COR-L47 (cell line): ENCODE data around the gene RIT1.

Source experiments
- DNase-seq: peaks from one replicate; lab custom pipeline; 2025; lab: John Stamatoyannopoulos, UW

The RIT1 gene, protein sequence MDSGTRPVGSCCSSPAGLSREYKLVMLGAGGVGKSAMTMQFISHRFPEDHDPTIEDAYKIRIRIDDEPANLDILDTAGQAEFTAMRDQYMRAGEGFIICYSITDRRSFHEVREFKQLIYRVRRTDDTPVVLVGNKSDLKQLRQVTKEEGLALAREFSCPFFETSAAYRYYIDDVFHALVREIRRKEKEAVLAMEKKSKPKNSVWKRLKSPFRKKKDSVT

DNA sequence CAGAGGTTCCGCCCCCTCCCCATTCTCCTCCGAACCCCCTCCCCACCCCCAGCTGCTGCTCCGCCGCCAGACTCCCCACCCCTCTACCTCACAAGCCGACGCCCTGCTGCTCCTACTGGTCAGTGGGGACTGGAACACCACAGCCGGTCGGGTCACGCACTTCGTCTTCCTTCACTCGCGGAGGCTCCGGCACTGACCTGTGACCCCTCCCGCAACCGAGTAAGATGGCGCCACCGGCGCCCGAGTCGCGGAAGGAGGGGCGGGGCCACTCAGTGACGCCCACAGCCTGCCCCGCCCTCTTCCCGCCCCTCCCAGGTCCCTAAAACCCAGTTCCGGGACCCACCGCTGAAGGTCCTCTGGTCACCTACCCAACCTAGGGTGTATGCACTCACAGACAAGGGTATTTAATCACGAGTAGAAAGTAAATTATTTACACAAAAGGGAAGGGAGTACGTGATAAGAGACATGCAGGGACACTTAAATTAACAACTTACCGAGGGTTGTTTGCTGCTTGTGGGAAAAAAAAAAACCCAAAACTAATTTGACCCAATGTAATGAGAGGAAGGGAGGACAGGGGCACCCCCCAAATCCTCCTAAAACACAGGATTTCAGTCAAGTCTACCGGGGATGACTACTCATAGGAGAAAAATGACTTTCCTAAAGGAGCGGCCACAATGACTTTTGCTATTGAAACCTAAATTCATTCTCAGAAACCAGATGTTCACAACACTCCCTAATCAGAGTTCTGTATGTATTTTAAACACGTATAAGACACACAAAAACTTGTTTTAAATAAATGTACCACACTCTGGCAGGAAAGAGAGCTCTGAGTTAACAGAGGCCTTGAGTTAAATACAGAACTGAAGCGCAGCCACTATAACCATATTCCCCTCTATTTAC, at the start of gene RIT1:
TSS of gene RIT1 (minus strand) at position 194 of the 900 bp plus-strand sequence. CDS start 588 bp downstream, outside the sequence.
- DNase-seq: peak; percentile 69

DNA sequence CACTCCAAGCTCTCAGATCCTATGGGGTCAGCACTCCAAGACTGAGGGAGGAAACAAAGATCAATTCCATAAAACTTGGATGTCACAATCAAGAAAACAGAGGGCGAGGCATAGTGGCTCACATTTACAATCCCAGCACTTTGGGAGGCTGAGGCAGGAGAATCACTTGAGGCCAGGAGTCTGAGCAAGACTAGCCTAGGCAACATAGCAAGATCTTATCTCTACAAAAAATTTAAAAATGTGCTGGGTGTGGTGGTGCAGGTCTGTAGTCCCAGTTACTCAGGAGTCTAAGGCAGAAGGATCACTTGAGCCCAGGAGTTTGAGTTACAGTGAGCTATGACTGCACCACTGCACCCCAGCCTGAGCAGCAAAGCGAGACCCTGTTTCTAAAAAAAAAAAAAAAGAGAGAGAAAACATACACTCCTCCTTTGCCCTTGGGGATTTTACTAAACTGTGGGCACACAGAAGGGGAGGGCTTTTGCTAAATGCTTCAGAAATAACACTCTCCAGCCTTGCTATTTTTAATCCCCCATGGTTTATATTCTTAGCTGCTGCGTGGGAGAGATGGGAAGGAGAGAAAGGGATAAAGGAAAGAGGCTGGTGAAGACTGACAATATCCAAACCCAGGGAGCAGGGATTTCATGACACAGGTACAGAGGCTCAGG, 49.1 kb upstream of the RIT1 start:
- DNase-seq: no peak

DNA sequence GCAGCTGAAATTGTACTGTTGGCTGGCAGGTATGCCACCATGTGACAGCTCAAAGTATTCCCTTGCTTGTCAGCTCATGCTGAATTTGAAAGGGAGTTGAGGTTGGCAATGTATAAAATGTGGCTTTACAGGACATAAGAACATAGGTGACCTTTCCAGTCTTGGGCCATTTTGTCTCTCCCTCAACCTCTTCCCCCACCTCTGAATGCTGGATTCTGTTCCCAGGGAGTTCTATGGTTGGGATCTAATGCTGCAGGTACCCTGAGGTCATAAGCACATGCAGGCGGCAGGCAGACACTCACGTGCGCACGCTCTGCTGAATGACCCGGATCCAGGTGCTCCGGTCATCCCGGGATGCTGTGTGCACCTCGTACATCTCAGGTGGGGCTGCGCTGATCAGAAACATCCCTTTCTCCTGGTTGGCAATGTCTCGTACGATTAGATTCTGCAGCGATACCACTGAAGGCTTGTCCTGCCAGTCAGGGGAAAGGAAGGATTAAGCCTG, 46.3 kb upstream of the RIT1 start:
- no peak for DNase-seq

DNA sequence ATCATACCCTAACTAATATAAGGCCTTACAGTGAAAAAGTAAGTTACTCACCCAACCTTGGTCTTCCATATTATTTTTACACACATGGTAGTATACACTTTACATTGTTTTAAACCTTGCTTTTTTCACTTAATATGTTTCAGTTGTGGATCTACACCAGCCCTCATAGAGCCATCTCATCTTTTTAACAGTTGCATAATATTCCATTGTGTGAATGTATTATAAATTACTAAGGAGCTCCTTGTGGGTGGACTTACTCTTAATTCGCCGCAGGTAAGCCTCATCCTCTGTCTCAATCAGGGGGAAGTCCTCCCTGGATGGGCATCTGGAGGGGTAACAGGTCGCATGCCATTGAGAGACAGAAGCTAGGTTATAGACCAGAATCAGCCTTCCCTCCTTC, 43.5 kb upstream of the RIT1 start:
- no peak for DNase-seq

DNA sequence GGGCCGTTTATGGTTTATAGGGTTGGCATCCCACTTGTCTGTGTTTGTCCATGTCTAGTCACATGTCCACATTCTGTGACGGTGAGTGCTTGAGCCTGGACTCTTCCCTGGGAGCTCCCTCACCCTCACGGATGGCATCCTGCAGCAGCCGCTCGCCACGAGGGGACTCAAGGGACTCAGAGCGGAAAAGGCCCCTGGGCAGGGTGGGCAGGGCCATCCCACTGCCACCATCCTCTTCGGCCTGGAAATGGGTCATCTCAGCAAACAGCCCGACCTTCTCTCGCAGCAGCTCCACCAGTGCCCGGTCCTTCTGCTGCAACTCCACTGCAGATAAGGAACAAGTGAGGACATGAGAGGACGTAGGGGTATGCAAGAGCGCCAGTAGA, 41.3 kb upstream of the RIT1 start:
- DNase-seq: no peak

DNA sequence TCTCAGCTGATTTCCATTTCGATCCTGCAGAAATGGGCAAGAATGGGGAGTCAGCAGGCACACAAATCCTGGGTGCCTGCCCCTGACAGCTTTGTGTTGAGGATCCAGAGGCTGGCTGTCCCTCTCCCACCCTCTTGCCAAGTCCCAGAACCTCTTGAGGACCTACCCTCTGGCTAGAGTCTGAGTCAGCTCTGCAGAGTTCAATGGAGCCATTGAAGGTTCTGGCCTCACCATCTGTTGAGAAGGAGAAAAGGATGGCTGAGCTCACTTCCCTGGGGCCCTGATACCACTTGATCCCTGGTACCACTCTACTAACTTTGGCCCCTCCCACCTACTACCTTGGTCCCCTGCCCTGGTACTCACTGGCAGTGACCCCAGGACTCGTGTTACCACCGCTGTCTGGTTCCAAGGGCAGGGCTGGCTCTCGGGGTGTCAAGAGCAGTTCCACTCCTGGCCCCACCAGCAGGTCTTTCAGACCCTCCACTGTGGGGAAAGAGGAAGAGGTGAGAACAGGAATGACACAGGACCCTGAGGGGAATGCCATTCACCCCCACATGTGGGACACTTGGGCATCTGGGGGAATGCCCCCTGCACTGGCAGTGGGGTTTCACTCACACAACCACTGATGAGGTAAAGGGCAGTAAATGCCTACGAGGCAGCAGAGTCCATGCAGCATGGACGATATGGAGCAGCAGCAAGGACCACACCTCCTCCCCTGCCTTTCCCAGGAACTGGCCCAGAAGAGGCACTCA, 40.8 kb upstream of the RIT1 start:
- DNase-seq: no peak

DNA sequence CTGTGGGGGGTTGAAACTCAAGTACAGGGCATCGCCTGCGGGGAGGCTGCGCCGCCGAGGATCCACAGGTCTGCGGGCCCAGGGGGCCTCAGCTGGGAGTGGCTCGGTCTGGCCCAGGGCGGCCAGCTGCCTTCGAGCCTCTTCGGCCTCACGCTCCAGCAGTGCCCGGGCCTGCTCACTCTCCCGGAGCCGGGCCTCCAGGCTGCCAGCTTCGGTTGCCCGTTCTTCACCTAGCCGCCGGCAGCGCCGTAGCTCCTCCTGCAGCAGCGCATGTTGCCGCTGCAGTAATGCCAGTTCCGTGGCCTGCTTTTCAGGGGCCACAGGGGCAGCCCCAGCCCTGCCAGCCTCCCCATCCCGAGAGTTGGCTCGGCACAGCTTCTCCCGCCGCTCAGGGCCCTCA, 39.7 kb upstream of the RIT1 start:
- DNase-seq: no peak

DNA sequence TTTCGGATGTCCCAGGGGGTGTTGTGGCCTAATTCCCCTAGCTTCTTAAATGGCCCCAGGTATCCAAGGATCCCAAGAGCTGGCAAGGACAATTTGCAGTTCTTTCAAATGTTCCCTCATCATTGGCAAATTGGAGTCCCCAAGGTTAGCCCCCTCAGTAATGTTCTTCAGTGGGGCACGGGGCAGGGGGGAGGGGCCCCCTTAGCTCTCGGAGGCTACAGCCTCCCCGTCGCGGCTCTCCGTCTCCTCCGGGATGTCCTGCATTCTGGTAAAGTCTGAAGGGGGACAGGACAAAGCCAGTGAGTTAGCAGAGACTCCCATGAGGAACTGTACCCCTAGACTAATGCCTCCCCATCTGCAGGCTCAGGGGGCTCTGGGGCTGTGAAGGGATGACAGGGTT, 36.6 kb upstream of the RIT1 start:
- no peak for DNase-seq

DNA sequence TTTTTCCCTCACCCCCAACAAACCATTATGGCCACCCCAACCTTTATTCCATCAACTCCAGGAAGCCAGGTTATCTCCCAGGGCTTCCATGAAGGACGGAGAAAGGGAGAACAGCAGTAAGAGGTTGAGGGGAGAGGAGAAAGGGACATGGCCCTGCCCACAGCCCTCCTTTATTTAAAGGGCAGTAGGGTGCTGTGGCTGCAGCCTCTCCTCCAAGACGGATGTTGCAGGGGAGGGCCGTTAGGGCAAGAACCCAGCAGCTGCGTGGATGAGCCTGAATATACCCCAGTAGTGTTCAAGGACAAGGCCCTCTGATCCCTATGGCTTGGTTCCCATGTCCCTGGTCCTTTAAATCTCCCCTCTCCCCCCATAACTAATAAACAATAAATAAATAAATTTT, 36.1 kb upstream of the RIT1 start:
- DNase-seq: no peak

DNA sequence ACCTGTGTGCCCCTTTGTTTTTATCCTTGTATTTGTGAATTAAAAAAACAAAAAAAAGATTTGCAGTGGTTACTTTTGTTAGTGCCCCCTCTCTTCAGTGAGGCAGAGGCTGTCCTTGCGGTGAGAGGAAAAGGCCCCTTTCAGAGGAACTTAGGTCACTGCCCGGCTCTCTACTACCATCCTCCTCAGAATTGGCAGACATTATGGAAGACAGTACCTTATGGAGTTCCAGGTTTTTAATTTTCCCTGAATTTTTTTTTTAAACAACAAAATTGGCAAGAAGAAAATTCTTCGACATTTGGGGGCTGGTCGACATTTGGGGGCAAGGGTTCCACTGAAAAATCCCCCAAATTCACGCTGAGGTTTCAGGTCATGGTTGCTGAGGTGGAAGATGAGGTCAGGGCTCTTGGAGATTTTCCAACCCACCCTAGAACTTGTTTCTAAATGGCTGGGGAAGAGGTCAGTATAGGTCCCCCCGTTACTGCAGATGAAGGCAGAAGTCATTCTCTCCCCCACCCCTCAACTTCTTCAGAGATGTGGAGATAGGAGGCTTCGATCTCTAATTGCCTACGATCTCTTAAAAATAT, 35.6 kb upstream of the RIT1 start:
- DNase-seq: no peak

DNA sequence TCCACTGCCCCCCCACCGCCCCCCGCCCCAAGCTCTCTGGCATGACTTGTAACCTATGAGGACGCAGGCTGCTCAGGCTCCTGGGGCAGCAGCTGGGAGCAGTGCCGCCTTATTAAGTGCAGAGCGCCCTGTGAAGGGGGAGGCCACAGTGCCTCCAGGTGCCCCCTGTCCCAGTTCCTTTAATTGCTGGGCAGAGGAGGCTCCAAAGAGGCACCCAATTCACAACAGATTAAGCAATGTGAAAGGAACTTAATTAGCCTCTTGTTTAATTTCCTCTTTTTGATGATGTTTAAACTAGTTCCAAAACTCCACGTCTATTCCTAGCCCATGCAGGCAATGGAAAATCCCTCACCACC, 33.3 kb upstream of the RIT1 start:
- DNase-seq: peak; percentile 76

DNA sequence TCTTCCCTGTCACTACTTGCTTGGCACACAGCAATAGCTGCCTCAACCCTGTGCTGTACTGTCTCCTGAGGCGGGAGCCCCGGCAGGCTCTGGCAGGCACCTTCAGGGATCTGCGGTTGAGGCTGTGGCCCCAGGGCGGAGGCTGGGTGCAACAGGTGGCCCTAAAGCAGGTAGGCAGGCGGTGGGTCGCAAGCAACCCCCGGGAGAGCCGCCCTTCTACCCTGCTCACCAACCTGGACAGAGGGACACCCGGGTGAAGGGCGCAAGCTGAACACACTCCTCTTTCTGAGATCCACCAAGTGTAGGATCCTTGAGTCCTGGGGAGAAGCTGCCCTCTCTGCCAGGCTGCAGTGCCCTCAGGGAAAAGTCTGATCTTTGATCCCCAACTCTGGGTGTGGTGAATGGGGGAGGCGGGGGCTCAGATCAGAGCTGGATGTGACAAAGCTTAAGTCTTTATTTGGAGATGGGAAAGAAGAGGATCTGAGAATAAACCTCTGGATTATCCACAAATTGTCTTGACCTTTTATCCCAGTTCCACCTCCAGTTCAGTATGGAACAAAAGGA, 31.5 kb upstream of the RIT1 start:
- DNase-seq: no peak

DNA sequence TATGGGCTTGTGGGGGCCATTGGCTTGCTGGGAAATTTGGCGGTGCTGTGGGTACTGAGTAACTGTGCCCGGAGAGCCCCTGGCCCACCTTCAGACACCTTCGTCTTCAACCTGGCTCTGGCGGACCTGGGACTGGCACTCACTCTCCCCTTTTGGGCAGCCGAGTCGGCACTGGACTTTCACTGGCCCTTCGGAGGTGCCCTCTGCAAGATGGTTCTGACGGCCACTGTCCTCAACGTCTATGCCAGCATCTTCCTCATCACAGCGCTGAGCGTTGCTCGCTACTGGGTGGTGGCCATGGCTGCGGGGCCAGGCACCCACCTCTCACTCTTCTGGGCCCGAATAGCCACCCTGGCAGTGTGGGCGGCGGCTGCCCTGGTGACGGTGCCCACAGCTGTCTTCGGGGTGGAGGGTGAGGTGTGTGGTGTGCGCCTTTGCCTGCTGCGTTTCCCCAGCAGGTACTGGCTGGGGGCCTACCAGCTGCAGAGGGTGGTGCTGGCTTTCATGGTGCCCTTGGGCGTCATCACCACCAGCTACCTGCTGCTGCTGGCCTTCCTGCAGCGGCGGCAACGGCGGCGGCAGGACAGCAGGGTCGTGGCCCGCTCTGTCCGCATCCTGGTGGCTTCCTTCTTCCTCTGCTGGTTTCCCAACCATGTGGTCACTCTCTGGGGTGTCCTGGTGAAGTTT, 30.8 kb upstream of the RIT1 start:
- no peak for DNase-seq

DNA sequence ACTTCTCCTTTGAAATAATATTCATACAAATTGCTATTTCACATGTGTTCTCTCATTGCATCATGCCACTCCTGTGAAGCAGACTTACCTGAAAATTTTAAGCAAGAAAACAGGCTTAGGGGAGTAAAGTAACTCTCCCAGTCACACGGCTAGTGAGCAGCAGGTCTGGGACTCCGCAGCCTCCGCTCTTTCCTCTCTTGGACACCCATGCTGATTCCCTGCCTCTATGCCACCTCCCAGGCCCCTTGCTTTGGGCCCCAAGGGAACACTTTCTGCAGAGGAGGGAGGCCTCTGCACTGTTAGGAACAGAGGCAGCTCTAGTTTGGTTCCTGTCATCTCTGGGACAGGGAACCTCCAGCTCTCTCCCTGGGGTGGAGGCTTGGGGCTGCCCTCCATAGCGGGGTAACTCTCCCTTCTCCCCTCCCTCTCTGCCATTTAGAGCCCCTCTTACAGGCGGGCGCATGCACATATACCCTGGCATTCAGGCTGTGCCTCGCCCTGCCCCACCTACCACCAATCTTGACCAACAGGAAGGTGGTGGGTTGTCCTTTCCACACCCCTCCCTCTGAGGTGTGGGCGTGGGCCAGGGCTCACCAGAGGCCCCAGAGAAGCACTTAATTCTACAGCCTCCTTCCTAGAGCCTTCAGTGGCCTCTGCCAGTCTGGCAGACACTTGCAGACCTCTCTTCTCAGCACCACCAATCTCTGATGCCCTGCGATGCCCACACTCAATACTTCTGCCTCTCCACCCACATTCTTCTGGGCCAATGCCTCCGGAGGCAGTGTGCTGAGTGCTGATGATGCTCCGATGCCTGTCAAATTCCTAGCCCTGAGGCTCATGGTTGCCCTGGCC, 30.1 kb upstream of the RIT1 start, which contains the start of gene RXFP4:
TSS of gene RXFP4 (plus strand) at position 646 of the 852 bp plus-strand sequence. CDS start at position 718, 72 bp downstream.
- DNase-seq: no peak

DNA sequence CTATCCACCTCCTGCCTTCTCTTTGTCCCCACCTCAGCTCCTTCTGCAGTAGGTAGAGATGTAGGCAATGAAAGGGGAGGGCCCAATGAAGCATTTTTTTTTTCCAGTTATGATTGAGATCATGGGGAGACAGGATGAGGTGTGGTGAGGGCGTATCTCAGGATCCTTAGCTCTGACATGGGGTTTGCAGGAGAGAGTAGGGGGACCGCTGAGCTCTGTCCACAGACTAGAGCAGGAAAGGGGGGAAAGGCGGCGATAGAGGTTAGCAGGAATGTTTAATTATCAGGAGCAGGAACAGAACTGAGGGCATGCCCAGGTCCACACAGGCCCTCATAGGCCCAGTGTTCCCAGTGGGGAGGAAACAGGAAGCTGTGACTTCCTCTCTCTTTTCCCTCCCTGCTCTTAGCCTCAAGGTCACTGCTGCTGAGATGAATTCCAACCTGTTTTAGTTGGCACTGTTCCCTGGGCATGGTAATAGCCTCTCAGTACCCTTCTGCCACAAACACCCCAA, 29.4 kb upstream of the RIT1 start:
- DNase-seq: peak; percentile 21

DNA sequence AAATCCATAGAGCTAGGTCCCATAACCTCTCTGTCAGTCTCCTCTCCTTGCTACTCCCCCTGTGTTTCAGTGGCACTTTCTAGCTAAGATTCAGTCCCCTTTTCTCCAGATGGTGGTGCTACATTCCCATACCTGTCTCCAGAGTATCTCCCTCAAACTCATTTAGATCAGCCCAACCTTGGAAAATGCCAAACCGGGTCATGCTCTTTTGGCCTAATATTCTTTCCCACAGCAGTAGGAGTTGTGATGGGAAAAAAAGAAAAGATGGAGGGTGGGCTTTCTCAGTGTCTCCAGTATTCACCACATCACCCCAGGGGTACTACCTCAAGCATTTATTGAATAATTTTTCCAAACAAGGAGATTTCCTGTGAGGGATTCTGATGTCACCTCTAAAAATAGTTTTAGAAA, 27.1 kb upstream of the RIT1 start:
- DNase-seq: peak; percentile 58

DNA sequence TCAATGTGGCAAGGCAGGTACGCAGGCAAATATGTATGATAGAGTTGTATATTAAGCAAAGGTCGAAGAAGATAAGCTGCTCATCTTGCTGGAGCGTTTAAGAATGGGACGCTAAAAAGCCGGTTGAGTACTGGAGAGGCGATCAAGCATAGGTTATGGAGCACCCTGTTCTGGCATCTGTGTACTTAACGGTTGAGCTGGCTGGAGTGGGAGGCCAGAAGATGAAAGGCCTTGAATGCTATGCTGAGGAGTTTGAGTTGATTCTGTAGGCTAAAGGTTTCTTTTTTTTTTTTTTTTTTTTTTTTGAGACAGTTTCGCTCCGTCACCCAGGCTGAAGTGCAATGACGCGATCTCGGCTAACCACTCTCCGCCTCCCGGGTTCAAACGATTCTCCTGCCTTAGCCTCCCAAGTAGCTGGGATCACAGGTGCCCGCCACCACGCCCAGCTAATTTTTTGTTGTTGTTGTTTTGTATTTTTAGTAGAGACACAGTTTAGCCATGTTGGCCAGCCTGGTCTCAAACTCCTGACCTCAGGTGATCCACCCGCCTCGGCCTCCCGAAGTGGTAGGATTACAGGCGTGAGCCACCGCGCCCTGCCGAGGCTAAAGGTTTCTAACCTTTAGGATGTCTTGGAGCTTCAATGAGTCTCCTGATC, 23.9 kb upstream of the RIT1 start:
- DNase-seq: no peak

DNA sequence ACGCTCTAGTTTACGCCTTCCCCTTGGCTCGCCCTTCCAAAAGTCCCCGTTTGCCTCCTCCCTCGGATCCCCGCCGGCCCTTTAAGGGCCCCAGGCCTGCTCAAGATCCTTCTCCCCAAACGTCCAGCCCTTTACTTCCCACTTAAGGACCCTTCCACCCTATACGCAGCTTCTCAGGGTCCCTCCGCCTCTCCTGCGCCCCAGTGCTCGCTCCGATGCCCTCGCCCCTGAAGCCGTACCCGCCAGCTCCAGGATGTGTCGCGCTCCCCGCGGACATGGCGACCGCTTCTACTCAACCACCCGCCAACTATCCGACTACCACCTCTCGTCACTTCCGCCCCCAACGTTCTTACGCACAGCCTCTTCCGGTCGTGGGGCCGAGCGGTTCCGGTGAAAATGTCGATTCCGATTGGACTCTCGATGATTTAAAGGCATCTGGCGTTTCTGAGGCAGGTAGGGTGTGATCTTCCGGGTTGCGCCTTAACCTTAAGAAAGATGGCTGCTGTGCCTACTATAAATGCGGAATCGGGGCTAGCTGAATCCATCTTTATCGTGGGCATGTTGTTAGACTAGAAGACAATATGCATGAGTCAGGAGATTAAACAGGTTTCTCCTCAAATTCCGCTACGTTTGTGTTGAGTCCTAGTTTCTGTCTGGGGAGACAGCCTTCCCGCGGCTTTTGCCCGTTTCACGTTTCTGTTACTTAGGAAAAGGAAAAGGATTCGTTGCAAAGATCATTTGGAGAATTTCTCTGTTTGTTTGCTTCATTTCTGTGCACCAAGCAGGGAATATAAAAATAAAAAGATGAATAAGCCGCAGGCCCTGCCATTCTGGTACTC, 23.2 kb upstream of the RIT1 start, which contains the start of gene KHDC4:
TSS of gene KHDC4 (minus strand) at position 317 of the 839 bp plus-strand sequence. CDS start at position 277, 40 bp downstream.
- DNase-seq: peak; percentile 99
